Measurements from ENCODE around the gene TSNAXIP1.

Gene TSNAXIP1

DNA sequence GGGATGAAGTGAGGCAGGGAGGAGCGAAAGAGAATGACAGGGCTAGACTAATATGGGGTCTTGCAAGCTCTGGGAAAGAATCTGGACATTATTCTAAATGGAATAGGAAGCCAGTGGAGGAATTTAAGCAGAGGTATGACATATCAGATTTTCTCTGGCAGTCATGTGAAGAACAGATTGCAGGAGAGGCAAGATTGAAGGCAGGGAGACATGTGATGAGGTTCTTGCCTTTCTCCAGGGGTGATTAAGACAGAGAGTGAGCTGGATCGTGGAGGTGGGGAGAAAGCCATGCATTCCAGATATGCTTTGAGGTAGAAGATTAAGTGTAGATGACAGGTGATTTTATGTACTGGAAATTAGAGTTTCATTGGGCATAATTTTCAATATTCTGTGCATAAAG, 31.1 kb downstream of the TSNAXIP1 start:
- TF ChIP-seq, protein P1, sequence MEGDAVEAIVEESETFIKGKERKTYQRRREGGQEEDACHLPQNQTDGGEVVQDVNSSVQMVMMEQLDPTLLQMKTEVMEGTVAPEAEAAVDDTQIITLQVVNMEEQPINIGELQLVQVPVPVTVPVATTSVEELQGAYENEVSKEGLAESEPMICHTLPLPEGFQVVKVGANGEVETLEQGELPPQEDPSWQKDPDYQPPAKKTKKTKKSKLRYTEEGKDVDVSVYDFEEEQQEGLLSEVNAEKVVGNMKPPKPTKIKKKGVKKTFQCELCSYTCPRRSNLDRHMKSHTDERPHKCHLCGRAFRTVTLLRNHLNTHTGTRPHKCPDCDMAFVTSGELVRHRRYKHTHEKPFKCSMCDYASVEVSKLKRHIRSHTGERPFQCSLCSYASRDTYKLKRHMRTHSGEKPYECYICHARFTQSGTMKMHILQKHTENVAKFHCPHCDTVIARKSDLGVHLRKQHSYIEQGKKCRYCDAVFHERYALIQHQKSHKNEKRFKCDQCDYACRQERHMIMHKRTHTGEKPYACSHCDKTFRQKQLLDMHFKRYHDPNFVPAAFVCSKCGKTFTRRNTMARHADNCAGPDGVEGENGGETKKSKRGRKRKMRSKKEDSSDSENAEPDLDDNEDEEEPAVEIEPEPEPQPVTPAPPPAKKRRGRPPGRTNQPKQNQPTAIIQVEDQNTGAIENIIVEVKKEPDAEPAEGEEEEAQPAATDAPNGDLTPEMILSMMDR (IDR thresholded peaks at IDR 0.05; ENCODE audit: poor library complexity, severe bottlenecking), result no peak
- no peaks in the 10 kb centered on the region for H3K27me3 ChIP-seq (ENCODE audit: insufficient read depth, poor library complexity, severe bottlenecking)
- H3K27ac ChIP-seq (ENCODE audit: poor library complexity, severe bottlenecking), result no peak overlapping the region
- ATAC-seq (ENCODE audit: low read depth) (no peak), DNase-seq (ENCODE audit: low spot score) (no peak)
- H3K4me3 ChIP-seq (ENCODE audit: severe bottlenecking), result no peak overlapping the region
- no peaks in the 10 kb centered on the region for H3K9me3 ChIP-seq (ENCODE audit: severe bottlenecking)
- H3K36me3 ChIP-seq (ENCODE audit: low read depth), result no peaks in the 10 kb centered on the region
- no peaks in the 10 kb centered on the region for H3K4me1 ChIP-seq (ENCODE audit: insufficient read depth, poor library complexity, severe bottlenecking)

DNA sequence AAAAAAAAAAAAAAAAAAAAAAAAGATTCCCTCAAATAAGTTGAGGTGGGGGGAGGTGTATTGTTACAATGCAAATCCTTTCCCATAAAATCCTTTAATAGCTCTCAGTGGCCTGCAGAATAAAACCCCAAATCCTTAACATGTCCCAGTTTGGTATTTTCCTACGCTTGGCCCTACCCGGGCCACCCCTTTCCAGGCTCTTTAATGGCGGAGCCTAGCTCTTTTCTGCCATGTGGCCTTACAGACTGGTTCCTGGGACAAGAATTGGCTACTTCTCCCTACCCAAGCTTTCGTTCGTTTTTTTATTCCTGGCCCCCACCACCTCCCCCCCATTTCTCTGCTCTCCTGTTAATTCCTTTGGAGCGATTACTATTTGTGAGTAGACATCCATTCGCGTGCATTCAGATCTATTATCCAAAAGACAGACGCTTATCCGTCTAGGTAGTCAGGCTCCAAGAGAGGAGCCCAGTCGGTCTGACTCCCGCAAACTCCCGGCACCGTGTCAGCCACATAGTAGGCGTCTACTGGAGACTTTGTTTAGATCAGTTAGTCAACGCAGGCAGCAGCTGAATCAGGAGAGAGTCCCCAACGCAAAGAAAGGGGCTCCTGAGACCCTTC, 34.6 kb downstream of the TSNAXIP1 start:
- TF ChIP-seq, protein P1 (IDR thresholded peaks at IDR 0.05; ENCODE audit: poor library complexity, severe bottlenecking), result no peak
- H3K9me3 ChIP-seq (ENCODE audit: severe bottlenecking), result no peaks in the 10 kb centered on the region
- peaks cover 9% of the 10 kb centered on the region for H3K36me3 ChIP-seq (ENCODE audit: low read depth)
- no peak for DNase-seq (ENCODE audit: low spot score)
- H3K27ac ChIP-seq (ENCODE audit: poor library complexity, severe bottlenecking), result peak overlapping the region; percentile 74
- ATAC-seq (ENCODE audit: low read depth), result no peak
- H3K4me1 ChIP-seq (ENCODE audit: insufficient read depth, poor library complexity, severe bottlenecking), result peaks cover 11% of the 10 kb centered on the region
- peak overlapping the region; percentile 99 for H3K4me3 ChIP-seq (ENCODE audit: severe bottlenecking)
- H3K27me3 ChIP-seq (ENCODE audit: insufficient read depth, poor library complexity, severe bottlenecking), result no peaks in the 10 kb centered on the region

DNA sequence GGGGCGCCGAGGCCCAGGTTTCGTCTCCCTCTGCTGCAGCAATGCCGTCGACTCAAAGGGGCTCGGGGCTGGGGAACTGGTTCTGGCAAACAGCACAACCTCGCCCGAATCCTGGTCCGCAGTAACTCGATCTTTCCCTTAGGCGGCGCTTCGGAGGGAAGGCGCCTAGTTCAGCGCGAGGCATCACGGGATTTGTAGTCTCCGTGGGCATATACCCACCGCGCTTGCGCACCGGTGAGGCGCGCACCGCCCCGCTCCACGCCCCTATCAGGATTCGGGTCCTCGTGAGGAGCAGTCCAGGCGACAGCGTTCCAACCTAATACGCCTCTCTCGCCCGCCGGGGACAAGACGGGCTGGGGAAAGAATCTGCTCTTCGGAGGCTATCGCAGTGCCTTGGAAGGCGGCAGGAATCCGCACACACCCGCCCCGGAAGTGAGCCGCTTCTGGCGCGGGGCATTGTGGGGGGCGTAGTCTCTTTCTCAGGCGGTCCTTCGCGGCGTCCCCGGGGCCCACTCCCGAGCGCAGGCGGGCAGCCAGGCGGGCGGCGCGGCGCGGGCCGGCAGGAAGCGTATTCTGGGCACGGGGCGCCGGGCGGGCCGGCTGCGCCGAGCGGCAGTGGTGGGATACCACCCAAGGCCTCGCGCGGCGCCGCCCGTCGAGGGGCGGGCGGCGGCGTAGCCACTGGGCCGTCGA, 35.3 kb downstream of the TSNAXIP1 start, which contains the start of gene THAP11:
Gene THAP11, plus strand, starts transcription at position 505 of the 693 bp plus-strand sequence. CDS start 235 bp downstream, outside the sequence.
- H3K36me3 ChIP-seq (ENCODE audit: low read depth), result peaks cover 9% of the 10 kb centered on the region
- ATAC-seq (ENCODE audit: low read depth) (peak; percentile 46), DNase-seq (ENCODE audit: low spot score) (peak; percentile 93)
- H3K27me3 ChIP-seq (ENCODE audit: insufficient read depth, poor library complexity, severe bottlenecking), result no peaks in the 10 kb centered on the region
- peak within 1 kb of the TSS; percentile 74 for H3K27ac ChIP-seq (ENCODE audit: poor library complexity, severe bottlenecking)
- TF ChIP-seq, protein P1 (IDR thresholded peaks at IDR 0.05; ENCODE audit: poor library complexity, severe bottlenecking), result peak; percentile 91
- no peaks in the 10 kb centered on the region for H3K9me3 ChIP-seq (ENCODE audit: severe bottlenecking)
- H3K4me3 ChIP-seq (ENCODE audit: severe bottlenecking), result peak within 1 kb of the TSS; percentile 99
- peaks cover 11% of the 10 kb centered on the region for H3K4me1 ChIP-seq (ENCODE audit: insufficient read depth, poor library complexity, severe bottlenecking)

DNA sequence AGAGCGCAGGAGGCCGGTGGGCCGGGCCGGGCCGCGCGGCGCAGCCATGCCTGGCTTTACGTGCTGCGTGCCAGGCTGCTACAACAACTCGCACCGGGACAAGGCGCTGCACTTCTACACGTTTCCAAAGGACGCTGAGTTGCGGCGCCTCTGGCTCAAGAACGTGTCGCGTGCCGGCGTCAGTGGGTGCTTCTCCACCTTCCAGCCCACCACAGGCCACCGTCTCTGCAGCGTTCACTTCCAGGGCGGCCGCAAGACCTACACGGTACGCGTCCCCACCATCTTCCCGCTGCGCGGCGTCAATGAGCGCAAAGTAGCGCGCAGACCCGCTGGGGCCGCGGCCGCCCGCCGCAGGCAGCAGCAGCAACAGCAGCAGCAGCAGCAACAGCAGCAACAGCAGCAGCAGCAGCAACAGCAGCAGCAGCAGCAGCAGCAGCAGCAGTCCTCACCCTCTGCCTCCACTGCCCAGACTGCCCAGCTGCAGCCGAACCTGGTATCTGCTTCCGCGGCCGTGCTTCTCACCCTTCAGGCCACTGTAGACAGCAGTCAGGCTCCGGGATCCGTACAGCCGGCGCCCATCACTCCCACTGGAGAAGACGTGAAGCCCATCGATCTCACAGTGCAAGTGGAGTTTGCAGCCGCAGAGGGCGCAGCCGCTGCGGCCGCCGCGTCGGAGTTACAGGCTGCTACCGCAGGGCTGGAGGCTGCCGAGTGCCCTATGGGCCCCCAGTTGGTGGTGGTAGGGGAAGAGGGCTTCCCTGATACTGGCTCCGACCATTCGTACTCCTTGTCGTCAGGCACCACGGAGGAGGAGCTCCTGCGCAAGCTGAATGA, 36.0 kb downstream of the TSNAXIP1 start:
- no peaks in the 10 kb centered on the region for H3K27me3 ChIP-seq (ENCODE audit: insufficient read depth, poor library complexity, severe bottlenecking)
- ATAC-seq (ENCODE audit: low read depth) (peak; percentile 5; the same call in 1 of the 3 replicates), DNase-seq (ENCODE audit: low spot score) (peak; percentile 75)
- no peaks in the 10 kb centered on the region for H3K9me3 ChIP-seq (ENCODE audit: severe bottlenecking)
- peaks cover 9% of the 10 kb centered on the region for H3K36me3 ChIP-seq (ENCODE audit: low read depth)
- TF ChIP-seq, protein P1 (IDR thresholded peaks at IDR 0.05; ENCODE audit: poor library complexity, severe bottlenecking), result no peak
- peak overlapping the region; percentile 99 for H3K4me3 ChIP-seq (ENCODE audit: severe bottlenecking)
- peaks cover 12% of the 10 kb centered on the region for H3K4me1 ChIP-seq (ENCODE audit: insufficient read depth, poor library complexity, severe bottlenecking)
- peak overlapping the region; percentile 74 for H3K27ac ChIP-seq (ENCODE audit: poor library complexity, severe bottlenecking)
